Sigmoid colon (tissue), 4 donors: ENCODE data around the gene HES5.

Experiments used
- CTCF ChIP-seq, 4 experiments: fragments of 450-650 bp in 3 of 4; fragments of 200-600 bp in 1 of 4; IDR thresholded peaks; one replicate each; pipeline ENCODE4 v1.5.1; 2016 to 2019; ENCODE audit warnings: antibody characterized with exemption in 4 of 4, mild to moderate bottlenecking in 3 of 4, moderate library complexity in 2 of 4
- EP300 ChIP-seq, 4 donors: sonication (generic); formaldehyde crosslinking; IDR thresholded peaks; one replicate each; pipeline ENCODE4 v1.6.1; 2017; ENCODE audit warnings: antibody characterized with exemption in 4 of 4
- POLR2A ChIP-seq, 2 donors: fragments of 450-650 bp; IDR thresholded peaks; one replicate each; pipeline ENCODE4 v1.6.1; 2016; ENCODE audit warnings: antibody characterized with exemption in 2 of 2, mild to moderate bottlenecking in 2 of 2, moderate library complexity in 2 of 2

- TF ChIP-seq CTCF (IDR thresholded peaks at IDR 0.05) (no peak), EP300 (IDR thresholded peaks at IDR 0.05) (no peak), POLR2A (IDR thresholded peaks at IDR 0.05) (no peak)
Measured at GRCh38 chr1:2556678-2557481, 26.8 kb upstream of the HES5 start.
